Renal cortical epithelial cell (primary cell): ENCODE data around the gene IQGAP2. TPM values are rescaled to one million over a fixed set of nuclear protein-coding genes. Genes with fewer than 3 reads are reported as not detected.

Experiments
- DNase-seq: peaks from one replicate; pipeline ENCODE4 v3.0.0-alpha.2; 2011; ENCODE audit warnings: low read depth
- total RNA-seq: library from RNA; depleted of rRNA; stranded (reverse); fragments of >200 nt; gene quantifications from 2 replicates; pipeline ENCODE4 v1.2.3, GENCODE V29; 2014

Gene IQGAP2
- total RNA-seq, 1 donor from 2014 or later, result 0.30 TPM

- DNase-seq, result no peak
These were observed 43.7 kb downstream of the IQGAP2 start for GRCh38 chr5:76446776-76447175.

- DNase-seq, result no peak
These were observed 46.5 kb downstream of the IQGAP2 start for GRCh38 chr5:76449606-76450005.

- DNase-seq, result no peak
These were observed 47.0 kb downstream of the IQGAP2 start for GRCh38 chr5:76450054-76450453.

- DNase-seq, result no peak
These were observed 48.1 kb downstream of the IQGAP2 start for GRCh38 chr5:76451031-76451701.

- no peak for DNase-seq
These were observed 52.5 kb downstream of the IQGAP2 start for GRCh38 chr5:76455531-76456133.

GRCh38 chr5:76456258-76456657 is 53.2 kb downstream of the IQGAP2 start:
- DNase-seq, result no peak

GRCh38 chr5:76457674-76458485 is 54.8 kb downstream of the IQGAP2 start:
- DNase-seq, result no peak

- DNase-seq, result no peak
These were observed 55.4 kb downstream of the IQGAP2 start for GRCh38 chr5:76458486-76458830.

GRCh38 chr5:76460104-76460503 is 57.0 kb downstream of the IQGAP2 start:
- no peak for DNase-seq

GRCh38 chr5:76462097-76462667 is 59.1 kb downstream of the IQGAP2 start:
- DNase-seq, result no peak

- no peak for DNase-seq
These were observed 64.1 kb downstream of the IQGAP2 start for GRCh38 chr5:76467216-76467615.

- DNase-seq, result no peak
These were observed 65.7 kb downstream of the IQGAP2 start for GRCh38 chr5:76468635-76469425.

GRCh38 chr5:76469656-76470290 is 66.7 kb downstream of the IQGAP2 start:
- DNase-seq, result no peak

GRCh38 chr5:76470976-76471375 is 67.9 kb downstream of the IQGAP2 start:
- no peak for DNase-seq

GRCh38 chr5:76471406-76471805 is 68.3 kb downstream of the IQGAP2 start:
- DNase-seq, result no peak

GRCh38 chr5:76471987-76472334 is 68.9 kb downstream of the IQGAP2 start:
- no peak for DNase-seq

- DNase-seq, result no peak
These were observed 69.4 kb downstream of the IQGAP2 start for GRCh38 chr5:76472335-76473008.

- no peak for DNase-seq
These were observed 69.9 kb downstream of the IQGAP2 start for GRCh38 chr5:76473009-76473336.

GRCh38 chr5:76473661-76474060 is 70.6 kb downstream of the IQGAP2 start:
- DNase-seq, result no peak

GRCh38 chr5:76474377-76474776 is 71.3 kb downstream of the IQGAP2 start:
- no peak for DNase-seq

- no peak for DNase-seq
These were observed 72.3 kb downstream of the IQGAP2 start for GRCh38 chr5:76475385-76475784.
